Upper lobe of left lung (tissue), 4 donors: ENCODE measurements around the gene SLCO3A1.

Source experiments
- EP300 ChIP-seq, 4 donors: sonication (generic); formaldehyde crosslinking; IDR thresholded peaks; one replicate each; pipeline ENCODE4 v1.5.1; 2017; ENCODE audit warnings: antibody characterized with exemption in 4 of 4, control low read depth in 2 of 4
- POLR2A ChIP-seq, 4 donors: fragments of 450-650 bp; IDR thresholded peaks; one replicate each; pipeline ENCODE4 v1.5.1; 2016 to 2017; ENCODE audit warnings: antibody characterized with exemption in 4 of 4, mild to moderate bottlenecking in 2 of 4
- POLR2AphosphoS5 ChIP-seq, 2 donors: sonication (generic); formaldehyde crosslinking; IDR thresholded peaks; one replicate each; pipeline ENCODE4 v1.5.1; 2017; ENCODE audit warnings: antibody characterized with exemption in 2 of 2
- TF ChIP-seq, protein P1 (sequence below), 6 experiments: fragments of 450-650 bp in 4 of 6; fragments of 200-600 bp in 2 of 6; sonication (generic) in 2 of 6; IDR thresholded peaks; one replicate each; pipeline ENCODE4 v1.5.1; 2016 to 2019; ENCODE audit warnings: antibody characterized with exemption in 6 of 6

GRCh38 chr15:92167451-92167850, 313.9 kb downstream of the SLCO3A1 start:
- TF ChIP-seq, protein P1, sequence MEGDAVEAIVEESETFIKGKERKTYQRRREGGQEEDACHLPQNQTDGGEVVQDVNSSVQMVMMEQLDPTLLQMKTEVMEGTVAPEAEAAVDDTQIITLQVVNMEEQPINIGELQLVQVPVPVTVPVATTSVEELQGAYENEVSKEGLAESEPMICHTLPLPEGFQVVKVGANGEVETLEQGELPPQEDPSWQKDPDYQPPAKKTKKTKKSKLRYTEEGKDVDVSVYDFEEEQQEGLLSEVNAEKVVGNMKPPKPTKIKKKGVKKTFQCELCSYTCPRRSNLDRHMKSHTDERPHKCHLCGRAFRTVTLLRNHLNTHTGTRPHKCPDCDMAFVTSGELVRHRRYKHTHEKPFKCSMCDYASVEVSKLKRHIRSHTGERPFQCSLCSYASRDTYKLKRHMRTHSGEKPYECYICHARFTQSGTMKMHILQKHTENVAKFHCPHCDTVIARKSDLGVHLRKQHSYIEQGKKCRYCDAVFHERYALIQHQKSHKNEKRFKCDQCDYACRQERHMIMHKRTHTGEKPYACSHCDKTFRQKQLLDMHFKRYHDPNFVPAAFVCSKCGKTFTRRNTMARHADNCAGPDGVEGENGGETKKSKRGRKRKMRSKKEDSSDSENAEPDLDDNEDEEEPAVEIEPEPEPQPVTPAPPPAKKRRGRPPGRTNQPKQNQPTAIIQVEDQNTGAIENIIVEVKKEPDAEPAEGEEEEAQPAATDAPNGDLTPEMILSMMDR (IDR thresholded peaks at IDR 0.05): no peak
- TF ChIP-seq POLR2A (IDR thresholded peaks at IDR 0.05) (no peak), POLR2AphosphoS5 (IDR thresholded peaks at IDR 0.05) (no peak), EP300 (IDR thresholded peaks at IDR 0.05) (no peak)
